ENCODE data around the gene OPCML. TPM values are rescaled to one million over a fixed set of nuclear protein-coding genes. Genes with fewer than 3 reads are reported as not detected.

The OPCML gene
- total RNA-seq, 1 donor from 2014 or later = 4.1 TPM

- Mint-ChIP-seq H3K27ac (ENCODE audit: unreplicated experiment) (no peak overlapping the region), H3K36me3 (ENCODE audit: low read depth, unreplicated experiment) (no peaks in the 10 kb centered on the region), H3K4me1 (ENCODE audit: unreplicated experiment) (peaks cover 4% of the 10 kb centered on the region), H3K27me3 (ENCODE audit: unreplicated experiment) (peaks cover 5% of the 10 kb centered on the region), H3K9me3 (ENCODE audit: unreplicated experiment) (no peaks in the 10 kb centered on the region), H3K4me3 (ENCODE audit: unreplicated experiment) (no peak overlapping the region)
- TF ChIP-seq, protein P1, sequence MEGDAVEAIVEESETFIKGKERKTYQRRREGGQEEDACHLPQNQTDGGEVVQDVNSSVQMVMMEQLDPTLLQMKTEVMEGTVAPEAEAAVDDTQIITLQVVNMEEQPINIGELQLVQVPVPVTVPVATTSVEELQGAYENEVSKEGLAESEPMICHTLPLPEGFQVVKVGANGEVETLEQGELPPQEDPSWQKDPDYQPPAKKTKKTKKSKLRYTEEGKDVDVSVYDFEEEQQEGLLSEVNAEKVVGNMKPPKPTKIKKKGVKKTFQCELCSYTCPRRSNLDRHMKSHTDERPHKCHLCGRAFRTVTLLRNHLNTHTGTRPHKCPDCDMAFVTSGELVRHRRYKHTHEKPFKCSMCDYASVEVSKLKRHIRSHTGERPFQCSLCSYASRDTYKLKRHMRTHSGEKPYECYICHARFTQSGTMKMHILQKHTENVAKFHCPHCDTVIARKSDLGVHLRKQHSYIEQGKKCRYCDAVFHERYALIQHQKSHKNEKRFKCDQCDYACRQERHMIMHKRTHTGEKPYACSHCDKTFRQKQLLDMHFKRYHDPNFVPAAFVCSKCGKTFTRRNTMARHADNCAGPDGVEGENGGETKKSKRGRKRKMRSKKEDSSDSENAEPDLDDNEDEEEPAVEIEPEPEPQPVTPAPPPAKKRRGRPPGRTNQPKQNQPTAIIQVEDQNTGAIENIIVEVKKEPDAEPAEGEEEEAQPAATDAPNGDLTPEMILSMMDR (IDR thresholded peaks at IDR 0.05; ENCODE audit: unreplicated experiment) = peak; percentile 37
- no peak for DNase-seq (ENCODE audit: low spot score)
These were observed 451.3 kb downstream of the OPCML start for GRCh38 chr11:133081020-133081419.

GRCh38 chr11:133078591-133079404 is 453.5 kb downstream of the OPCML start:
- H3K4me1 Mint-ChIP-seq (ENCODE audit: unreplicated experiment) = peaks cover 4% of the 10 kb centered on the region
- no peak overlapping the region for H3K4me3 Mint-ChIP-seq (ENCODE audit: unreplicated experiment)
- H3K9me3 Mint-ChIP-seq (ENCODE audit: unreplicated experiment) = no peaks in the 10 kb centered on the region
- DNase-seq (ENCODE audit: low spot score) = peak; percentile 70
- H3K27me3 Mint-ChIP-seq (ENCODE audit: unreplicated experiment) = peaks cover 4% of the 10 kb centered on the region
- H3K36me3 Mint-ChIP-seq (ENCODE audit: low read depth, unreplicated experiment) = no peaks in the 10 kb centered on the region
- TF ChIP-seq, protein P1 (IDR thresholded peaks at IDR 0.05; ENCODE audit: unreplicated experiment) = peak; percentile 85
- no peak overlapping the region for H3K27ac Mint-ChIP-seq (ENCODE audit: unreplicated experiment)

DNA sequence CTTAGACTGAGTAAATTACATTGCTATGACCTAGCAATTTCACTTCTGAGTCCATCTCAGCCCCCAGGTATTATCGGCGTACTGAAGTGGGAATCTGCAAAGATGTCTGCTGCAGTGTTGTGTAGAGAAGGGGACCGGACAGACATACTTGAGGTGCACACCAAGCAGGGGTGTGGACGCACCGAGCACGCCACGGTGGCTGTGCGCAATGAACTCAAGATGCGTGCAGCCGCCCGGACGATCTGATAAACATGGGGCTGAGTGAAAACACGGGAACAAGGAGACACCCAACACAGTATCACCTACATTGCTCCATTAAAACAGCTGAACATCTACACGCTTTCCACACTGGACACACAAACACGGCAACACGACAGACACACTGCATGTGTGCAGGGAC is 454.3 kb downstream of the OPCML start:
- peaks cover 4% of the 10 kb centered on the region for H3K4me1 Mint-ChIP-seq (ENCODE audit: unreplicated experiment)
- H3K36me3 Mint-ChIP-seq (ENCODE audit: low read depth, unreplicated experiment) = no peaks in the 10 kb centered on the region
- no peak overlapping the region for H3K27ac Mint-ChIP-seq (ENCODE audit: unreplicated experiment)
- TF ChIP-seq, protein P1 (IDR thresholded peaks at IDR 0.05; ENCODE audit: unreplicated experiment) = no peak
- DNase-seq (ENCODE audit: low spot score) = no peak
- H3K27me3 Mint-ChIP-seq (ENCODE audit: unreplicated experiment) = no peaks in the 10 kb centered on the region
- H3K4me3 Mint-ChIP-seq (ENCODE audit: unreplicated experiment) = no peak overlapping the region
- H3K9me3 Mint-ChIP-seq (ENCODE audit: unreplicated experiment) = no peaks in the 10 kb centered on the region

- H3K9me3 Mint-ChIP-seq (ENCODE audit: unreplicated experiment) = no peaks in the 10 kb centered on the region
- no peaks in the 10 kb centered on the region for H3K36me3 Mint-ChIP-seq (ENCODE audit: low read depth, unreplicated experiment)
- H3K27ac Mint-ChIP-seq (ENCODE audit: unreplicated experiment) = no peak overlapping the region
- no peaks in the 10 kb centered on the region for H3K27me3 Mint-ChIP-seq (ENCODE audit: unreplicated experiment)
- DNase-seq (ENCODE audit: low spot score) = no peak
- H3K4me3 Mint-ChIP-seq (ENCODE audit: unreplicated experiment) = no peak overlapping the region
- TF ChIP-seq, protein P1 (IDR thresholded peaks at IDR 0.05; ENCODE audit: unreplicated experiment) = no peak
- H3K4me1 Mint-ChIP-seq (ENCODE audit: unreplicated experiment) = no peaks in the 10 kb centered on the region
These were observed 456.9 kb downstream of the OPCML start for GRCh38 chr11:133075351-133075750.

DNA sequence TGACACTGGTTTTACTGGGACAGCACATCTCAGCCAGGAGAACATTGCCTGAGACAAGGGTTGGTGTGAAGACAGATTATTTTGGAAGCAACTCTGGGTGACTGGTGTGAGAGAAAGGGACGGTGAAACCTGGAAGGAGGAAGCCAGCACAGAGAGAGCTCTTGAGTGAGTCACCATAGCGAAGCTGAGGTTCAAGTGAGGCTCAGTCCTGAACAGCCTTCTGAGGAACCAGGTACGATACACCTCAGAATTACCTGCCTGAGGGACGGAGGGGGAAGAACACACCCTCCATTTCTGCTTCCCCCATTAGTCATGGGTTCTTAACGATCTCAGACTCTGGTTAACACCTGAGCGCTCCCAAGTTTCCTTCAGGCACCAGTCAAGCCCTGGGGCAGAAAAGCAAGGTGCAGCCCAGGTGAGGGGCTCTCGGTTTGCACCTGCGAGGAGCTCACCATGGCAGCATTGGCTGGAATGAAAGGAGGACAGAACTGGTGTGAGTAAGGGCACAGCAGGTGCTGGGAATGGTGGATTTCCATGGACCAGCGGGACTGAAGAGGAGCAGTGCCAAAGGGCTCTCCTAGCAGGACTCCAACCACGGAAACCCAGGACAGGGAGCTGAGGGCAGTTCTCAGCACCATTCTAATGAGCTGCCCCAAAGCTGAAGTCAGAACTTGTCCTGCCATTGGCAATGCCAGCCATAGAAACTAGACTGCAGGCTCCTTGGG is 459.3 kb downstream of the OPCML start:
- H3K4me1 Mint-ChIP-seq (ENCODE audit: unreplicated experiment) = no peaks in the 10 kb centered on the region
- H3K27ac Mint-ChIP-seq (ENCODE audit: unreplicated experiment) = no peak overlapping the region
- no peaks in the 10 kb centered on the region for H3K36me3 Mint-ChIP-seq (ENCODE audit: low read depth, unreplicated experiment)
- H3K9me3 Mint-ChIP-seq (ENCODE audit: unreplicated experiment) = no peaks in the 10 kb centered on the region
- H3K4me3 Mint-ChIP-seq (ENCODE audit: unreplicated experiment) = no peak overlapping the region
- DNase-seq (ENCODE audit: low spot score) = no peak
- H3K27me3 Mint-ChIP-seq (ENCODE audit: unreplicated experiment) = no peaks in the 10 kb centered on the region
- TF ChIP-seq, protein P1 (IDR thresholded peaks at IDR 0.05; ENCODE audit: unreplicated experiment) = no peak
